GM12864 (cell line): ENCODE results near the gene GSG1L.

Source experiments
- DNase-seq: peaks from one replicate; pipeline ENCODE4 v3.0.0-alpha.2; 2011; ENCODE audit warnings: low read depth
- H3K4me3 ChIP-seq: 2 replicates; pipeline ENCODE4 v1.5.1; 2011; ENCODE audit warnings: mild to moderate bottlenecking, low read depth, low read length, control low read depth
- TF ChIP-seq, protein P1 (sequence below): IDR thresholded peaks from 2 replicates; pipeline ENCODE4 v1.5.1; 2011; ENCODE audit warnings: low read depth, mild to moderate bottlenecking, moderate library complexity, low read length, control low read depth, inconsistent platforms; ENCODE audit errors: missing control alignments

The GSG1L gene

DNA sequence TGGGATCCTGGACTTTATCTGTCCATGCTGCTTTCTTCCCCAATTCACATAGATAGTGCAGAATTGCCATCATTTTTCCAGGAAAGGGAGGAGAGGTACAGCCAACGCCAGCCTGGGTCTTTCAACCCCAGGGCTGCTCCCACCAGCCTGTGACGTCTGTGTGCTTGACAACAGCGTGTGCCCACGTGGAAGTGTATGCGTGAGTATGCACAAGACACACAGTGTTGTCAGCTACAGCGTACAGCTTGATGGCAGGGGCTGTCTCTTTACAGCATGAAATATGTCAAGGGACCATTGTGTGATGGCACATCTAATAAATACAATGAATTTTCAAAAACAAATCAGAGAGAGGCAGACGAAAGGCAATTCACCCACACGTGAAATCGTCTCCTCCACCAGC lies 62.3 kb downstream of the GSG1L start:
- H3K4me3 ChIP-seq = no peak overlapping the region
- TF ChIP-seq, protein P1, sequence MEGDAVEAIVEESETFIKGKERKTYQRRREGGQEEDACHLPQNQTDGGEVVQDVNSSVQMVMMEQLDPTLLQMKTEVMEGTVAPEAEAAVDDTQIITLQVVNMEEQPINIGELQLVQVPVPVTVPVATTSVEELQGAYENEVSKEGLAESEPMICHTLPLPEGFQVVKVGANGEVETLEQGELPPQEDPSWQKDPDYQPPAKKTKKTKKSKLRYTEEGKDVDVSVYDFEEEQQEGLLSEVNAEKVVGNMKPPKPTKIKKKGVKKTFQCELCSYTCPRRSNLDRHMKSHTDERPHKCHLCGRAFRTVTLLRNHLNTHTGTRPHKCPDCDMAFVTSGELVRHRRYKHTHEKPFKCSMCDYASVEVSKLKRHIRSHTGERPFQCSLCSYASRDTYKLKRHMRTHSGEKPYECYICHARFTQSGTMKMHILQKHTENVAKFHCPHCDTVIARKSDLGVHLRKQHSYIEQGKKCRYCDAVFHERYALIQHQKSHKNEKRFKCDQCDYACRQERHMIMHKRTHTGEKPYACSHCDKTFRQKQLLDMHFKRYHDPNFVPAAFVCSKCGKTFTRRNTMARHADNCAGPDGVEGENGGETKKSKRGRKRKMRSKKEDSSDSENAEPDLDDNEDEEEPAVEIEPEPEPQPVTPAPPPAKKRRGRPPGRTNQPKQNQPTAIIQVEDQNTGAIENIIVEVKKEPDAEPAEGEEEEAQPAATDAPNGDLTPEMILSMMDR = no peak
- no peak for DNase-seq

DNA sequence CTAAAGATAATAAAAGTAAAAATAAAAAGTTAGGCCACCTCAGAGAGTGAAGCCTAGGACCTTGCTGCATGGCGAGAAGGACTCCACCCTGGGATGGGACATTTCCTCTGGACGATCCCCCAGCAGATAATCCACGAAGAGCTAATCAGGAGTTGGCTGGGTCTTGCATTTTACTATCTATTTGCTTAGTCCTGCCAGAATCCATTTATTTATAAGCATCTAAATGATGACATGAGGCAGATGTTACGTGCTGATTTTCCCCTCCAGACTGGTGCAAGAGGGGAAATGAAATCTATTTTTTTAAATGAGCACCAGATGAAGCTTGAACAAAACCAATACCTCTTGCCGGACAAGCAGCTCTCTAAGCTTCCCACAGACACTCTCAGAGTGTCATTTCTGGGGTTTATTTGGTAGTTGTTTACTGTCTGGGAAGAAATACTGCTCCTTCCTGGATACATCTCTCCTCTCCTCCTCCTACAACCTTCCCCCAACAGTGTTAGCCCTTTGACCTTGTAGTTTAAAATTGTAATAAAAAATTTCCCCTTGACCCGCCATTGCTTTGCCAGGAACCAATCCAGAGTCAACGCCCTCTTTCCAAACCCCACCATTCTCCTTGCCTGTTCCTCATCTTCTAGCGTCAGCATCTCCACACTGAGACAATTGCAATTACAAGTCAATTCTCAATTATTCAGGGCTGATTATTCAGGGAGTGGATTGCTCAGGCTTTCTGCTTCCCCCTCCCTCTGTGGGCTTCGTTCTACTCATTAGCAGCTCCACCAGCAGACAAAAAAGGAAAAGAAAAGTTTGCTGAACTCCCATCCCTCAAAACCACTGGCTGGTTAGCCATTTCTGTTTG lies 63.0 kb downstream of the GSG1L start:
- DNase-seq = no peak
- TF ChIP-seq, protein P1 = no peak

DNA sequence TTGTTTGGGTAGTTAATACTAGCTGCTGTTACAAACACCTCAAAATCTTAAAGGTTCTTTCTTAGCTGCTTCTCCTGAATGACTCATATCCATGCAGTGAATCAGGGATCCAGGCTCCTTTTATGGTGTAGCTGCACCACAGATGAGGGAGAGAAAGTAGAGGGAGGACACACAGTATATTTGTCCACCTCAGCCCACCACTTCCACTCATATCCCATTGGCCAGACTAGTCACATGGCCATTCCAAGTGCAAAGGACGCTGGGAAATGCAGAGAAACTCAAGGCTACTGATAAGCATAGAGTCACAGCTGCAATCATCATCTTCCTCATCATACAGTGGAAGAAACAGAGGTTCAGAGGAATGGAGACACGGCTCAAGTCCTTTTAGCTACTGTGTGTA lies 63.8 kb downstream of the GSG1L start:
- H3K4me3 ChIP-seq = no peak overlapping the region
- no peak for DNase-seq
- TF ChIP-seq, protein P1 = no peak

More for the DNA sequence above, 63.0 kb downstream of the GSG1L start:
- no peak overlapping the region for H3K4me3 ChIP-seq

DNA sequence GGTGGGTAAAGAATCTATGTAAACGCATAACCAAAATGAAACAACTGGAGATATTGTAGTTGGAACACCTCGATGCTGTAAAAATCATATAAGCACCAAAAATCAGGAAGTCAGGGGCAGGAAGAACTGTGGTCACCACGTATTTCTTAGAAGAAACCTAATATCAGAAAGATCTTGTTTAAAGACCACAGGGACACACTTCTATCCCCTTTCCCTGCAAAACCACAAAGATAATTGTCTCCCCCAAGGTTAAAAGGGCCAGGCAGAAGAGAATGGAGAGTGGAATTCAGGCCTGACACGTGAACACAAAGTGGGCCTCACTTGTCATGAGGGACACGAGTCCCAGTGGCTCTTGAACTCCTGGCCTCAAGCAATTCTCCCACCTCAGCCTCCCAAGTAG lies 68.1 kb downstream of the GSG1L start:
- no peak overlapping the region for H3K4me3 ChIP-seq
- TF ChIP-seq, protein P1 = no peak
- no peak for DNase-seq

DNA sequence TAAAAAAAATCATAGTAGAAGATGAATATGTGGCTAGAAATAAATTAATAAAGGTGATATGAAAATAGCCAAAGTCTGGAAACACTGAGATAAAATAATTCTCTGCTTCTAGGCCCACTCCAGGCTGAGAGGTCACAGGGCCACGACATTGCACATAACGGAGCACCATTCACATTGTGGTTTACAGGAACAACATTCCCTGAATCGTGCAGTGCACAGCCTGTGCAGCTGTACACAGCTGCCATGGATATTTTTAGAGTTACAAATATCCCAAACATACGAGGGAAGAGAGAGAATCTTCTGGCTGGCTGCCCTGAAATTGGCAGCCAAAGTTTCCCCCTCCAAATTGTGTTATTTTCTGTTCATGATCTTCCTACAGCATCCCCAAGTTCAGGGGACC lies 68.8 kb downstream of the GSG1L start:
- H3K4me3 ChIP-seq = no peak overlapping the region
- no peak for DNase-seq

DNA sequence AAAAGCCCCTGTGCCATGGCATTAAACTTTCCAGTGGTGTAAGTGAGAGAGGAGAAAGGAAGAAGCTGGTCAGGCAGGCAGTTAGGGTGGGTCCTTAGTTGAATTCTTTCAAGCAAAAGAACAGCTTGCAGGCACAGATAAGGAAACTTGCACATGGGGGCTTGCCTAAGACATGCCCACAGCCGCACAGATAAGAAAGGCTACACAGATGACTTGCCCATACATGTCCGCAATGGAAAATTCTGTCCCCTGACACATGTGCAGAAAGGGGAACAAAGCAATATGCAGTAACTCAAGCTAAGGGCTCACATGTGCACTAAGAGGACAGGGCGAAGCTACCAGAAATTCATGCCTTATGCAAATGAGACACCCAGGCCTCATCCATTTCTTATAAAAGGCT lies 69.9 kb downstream of the GSG1L start:
- no peak overlapping the region for H3K4me3 ChIP-seq
- TF ChIP-seq, protein P1 = no peak
- no peak for DNase-seq

More for the DNA sequence above, 68.8 kb downstream of the GSG1L start:
- TF ChIP-seq, protein P1 = no peak

DNA sequence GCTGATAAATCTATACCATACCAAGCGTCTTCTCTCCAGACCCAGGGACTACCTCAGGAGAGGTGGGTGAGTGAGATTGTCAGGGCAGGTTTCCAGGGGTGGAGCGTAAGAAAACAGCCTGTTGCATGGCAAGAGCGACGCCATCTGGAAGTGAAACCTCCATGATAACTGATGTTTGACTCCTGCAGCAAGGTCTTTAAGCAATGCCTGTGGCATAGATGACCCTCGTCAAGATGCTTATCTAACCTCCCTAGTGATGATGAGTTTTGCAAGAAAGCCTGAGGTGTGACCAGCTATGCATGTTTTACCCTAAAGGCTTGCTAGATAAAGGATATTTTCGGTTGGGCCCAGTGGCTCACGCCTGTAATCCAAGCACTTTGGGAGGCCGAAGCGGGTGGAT lies 71.6 kb downstream of the GSG1L start:
- no peak overlapping the region for H3K4me3 ChIP-seq
- TF ChIP-seq, protein P1 = no peak
- no peak for DNase-seq
